Liver (tissue), 9 donors: ENCODE results near the gene PAXIP1. TPM values are rescaled to one million over a fixed set of nuclear protein-coding genes. Genes with fewer than 3 reads are reported as not detected.

Source experiments
- DNase-seq: peaks from one replicate; pipeline ENCODE4 v3.0.0-alpha.2; 2017; ENCODE audit warnings: low spot score
- H3K27ac ChIP-seq, 2 donors: one replicate each; pipeline ENCODE4 v1.7.0; 2013; ENCODE audit warnings: inconsistent platforms in 2 of 2, low read length in 2 of 2, control low read depth in 1 of 2, low read depth in 1 of 2, mild to moderate bottlenecking in 1 of 2
- H3K27me3 ChIP-seq, 4 donors: one replicate each; pipeline versions ENCODE4 v1.6.1 to v1.7.0; 2013; ENCODE audit warnings: low read length in 3 of 4, inconsistent platforms in 1 of 4, mild to moderate bottlenecking in 1 of 4, moderate library complexity in 1 of 4; ENCODE audit not compliant: control insufficient read depth in 4 of 4, insufficient read depth in 4 of 4
- H3K36me3 ChIP-seq, 4 donors: one replicate each; pipeline versions ENCODE4 v1.6.1 to v1.7.0; 2013; ENCODE audit warnings: low read length in 3 of 4, mild to moderate bottlenecking in 3 of 4, low read depth in 1 of 4, moderate library complexity in 1 of 4; ENCODE audit not compliant: control insufficient read depth in 4 of 4, insufficient read depth in 3 of 4
- H3K4me1 ChIP-seq, 4 donors: one replicate each; pipeline versions ENCODE4 v1.6.1 to v1.7.0; 2013; ENCODE audit warnings: low read length in 3 of 4, mild to moderate bottlenecking in 3 of 4, moderate library complexity in 1 of 4; ENCODE audit not compliant: control insufficient read depth in 4 of 4, insufficient read depth in 4 of 4
- H3K4me3 ChIP-seq, 3 donors: one replicate each; pipeline versions ENCODE4 v1.6.1 to v1.7.0; 2013; ENCODE audit warnings: low read length in 3 of 3, control low read depth in 1 of 3, low read depth in 1 of 3, mild to moderate bottlenecking in 1 of 3
- H3K9ac ChIP-seq, 2 donors: one replicate each; pipeline ENCODE4 v1.7.0; 2013; ENCODE audit warnings: low read length in 2 of 2, mild to moderate bottlenecking in 2 of 2, moderate library complexity in 2 of 2, control low read depth in 1 of 2, low read depth in 1 of 2
- H3K9me3 ChIP-seq, 4 donors: one replicate each; pipeline versions ENCODE4 v1.6.1 to v1.7.0; 2013; ENCODE audit warnings: low read length in 3 of 4; ENCODE audit not compliant: control insufficient read depth in 4 of 4
- EGR1 ChIP-seq, 2 donors: IDR thresholded peaks; 2 replicates each; pipeline ENCODE4 v1.6.1; 2016 to 2018; ENCODE audit warnings: antibody characterized with exemption in 2 of 2, low read depth in 2 of 2
- FOXA1 ChIP-seq: IDR thresholded peaks from 2 replicates; pipeline ENCODE4 v1.6.1; 2016; ENCODE audit warnings: antibody characterized with exemption
- FOXA2 ChIP-seq: IDR thresholded peaks from 2 replicates; pipeline ENCODE4 v1.6.1; 2016; ENCODE audit warnings: antibody characterized with exemption
- GABPA ChIP-seq, 2 donors: IDR thresholded peaks in 1 of 2; conservative IDR thresholded peaks in 1 of 2; 2 replicates each; pipeline ENCODE4 v1.6.1; 2016; ENCODE audit warnings: antibody characterized with exemption in 2 of 2, mild to moderate bottlenecking in 1 of 2, moderate library complexity in 1 of 2
- HNF4A ChIP-seq, 2 donors: conservative IDR thresholded peaks; 2 replicates each; pipeline ENCODE4 v1.6.1; 2016; ENCODE audit warnings: antibody characterized with exemption in 2 of 2, mild to moderate bottlenecking in 2 of 2
- HNF4G ChIP-seq: IDR thresholded peaks from 2 replicates; pipeline ENCODE4 v1.6.1; 2016; ENCODE audit warnings: antibody characterized with exemption
- JUND ChIP-seq, 2 donors: IDR thresholded peaks; 2 replicates each; pipeline ENCODE4 v1.6.1; 2016; ENCODE audit warnings: antibody characterized with exemption in 2 of 2
- NR2F2 ChIP-seq: IDR thresholded peaks from 2 replicates; pipeline ENCODE4 v1.6.1; 2016; ENCODE audit warnings: antibody characterized with exemption
- RAD21 ChIP-seq, 2 donors: IDR thresholded peaks; 2 replicates each; pipeline ENCODE4 v1.6.1; 2016; ENCODE audit warnings: antibody characterized with exemption in 2 of 2, mild to moderate bottlenecking in 2 of 2
- RXRA ChIP-seq, 2 donors: IDR thresholded peaks; 2 replicates each; pipeline ENCODE4 v1.6.1; 2017 to 2018; ENCODE audit warnings: antibody characterized with exemption in 2 of 2, mild to moderate bottlenecking in 1 of 2
- SP1 ChIP-seq: IDR thresholded peaks from 2 replicates; pipeline ENCODE4 v1.6.1; 2018; ENCODE audit warnings: antibody characterized with exemption, mild to moderate bottlenecking
- TAF1 ChIP-seq: conservative IDR thresholded peaks from 2 replicates; pipeline ENCODE4 v1.6.1; 2016; ENCODE audit warnings: antibody characterized with exemption, mild to moderate bottlenecking
- YY1 ChIP-seq: IDR thresholded peaks from 2 replicates; pipeline ENCODE4 v1.6.1; 2016; ENCODE audit warnings: antibody characterized with exemption, mild to moderate bottlenecking
- WGBS: extraction: QIAGEN DNeasy Blood & Tissue Kit; methylation state at CpG from one replicate; pipeline ENCODE4 v1.1.7; 2013; 5-methylcytosine and 5-hydroxymethylcytosine counted together
- polyA plus RNA-seq, 2 donors: library from polyadenylated mRNA; stranded (reverse) in 1 of 2; unstranded in 1 of 2; fragments of 200-250 nt in 1 of 2; fragments of >200 nt in 1 of 2; fragmentation: Nextera tagmentation in 1 of 2; extraction: Ambion mirVana in 1 of 2; gene quantifications; one replicate each; pipeline versions ENCODE4 v1.2.1 to v1.2.3, GENCODE V29; 2013 to 2015
- total RNA-seq, 2 donors: library from RNA; depleted of rRNA; stranded (reverse); fragments of >200 nt; gene quantifications; one replicate each; pipeline ENCODE4 v1.2.3, GENCODE V29; 2014
- TF ChIP-seq, protein P1 (sequence below): fragments of 150-350 bp; IDR thresholded peaks from 2 replicates; pipeline ENCODE4 v1.5.1; 2017; ENCODE audit warnings: improper control_type of control experiment, low read depth, low read length; ENCODE audit not compliant: missing input control
- TF ChIP-seq, protein P2 (sequence below): IDR thresholded peaks from 2 replicates; pipeline ENCODE4 v1.6.1; 2016; ENCODE audit warnings: antibody characterized with exemption
- TF ChIP-seq, protein P3 (sequence below): IDR thresholded peaks from 2 replicates; pipeline ENCODE4 v1.6.1; 2016; ENCODE audit warnings: antibody characterized with exemption, mild to moderate bottlenecking
- TF ChIP-seq, protein P4 (sequence below): IDR thresholded peaks from 2 replicates; pipeline ENCODE4 v1.6.1; 2016; ENCODE audit warnings: antibody characterized with exemption
- donor health status: healthy.
- donor health status: healthy.
- donor health status: healthy.
- donor health status: healthy.
- donor health status: healthy.

The PAXIP1 gene
- total and polyA plus RNA-seq, 4 donors: 2.0 to 10.1 (median 5.8) TPM

DNA sequence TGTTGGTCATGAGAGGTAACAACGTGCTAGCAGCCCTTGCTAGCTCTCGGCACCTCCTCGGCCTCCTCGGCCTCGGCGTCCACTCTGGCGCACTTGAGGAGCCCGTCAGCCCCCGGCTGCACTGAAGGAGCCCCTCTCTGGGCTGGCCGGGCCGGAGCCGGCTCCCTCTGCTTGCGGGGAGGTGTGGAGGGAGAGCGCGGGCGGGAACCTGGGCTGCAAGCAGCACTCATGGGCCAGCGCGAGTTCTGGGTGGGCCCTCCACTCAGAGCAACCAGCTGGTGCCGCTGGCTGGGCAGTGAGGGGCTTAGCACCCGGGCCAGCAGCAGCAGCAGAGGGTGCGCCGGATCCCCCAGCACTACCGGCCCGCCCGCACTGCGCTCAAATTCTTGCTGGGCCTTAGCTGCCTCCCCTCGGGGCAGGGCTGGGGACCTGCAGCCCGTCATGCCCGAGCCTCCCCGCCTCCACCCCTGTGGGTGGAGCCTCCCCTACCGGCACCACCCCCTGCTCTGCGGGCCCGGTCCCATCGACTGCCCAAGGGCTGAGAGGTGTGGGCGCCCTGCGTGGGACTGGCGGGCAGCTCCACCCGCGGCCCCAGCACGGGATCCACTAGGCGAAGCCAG lies 96.1 kb downstream of the PAXIP1 start:
- no peaks in the 10 kb centered on the region for H3K36me3 ChIP-seq
- DNase-seq: no peak
- no peak overlapping the region for H3K9ac ChIP-seq
- peaks cover 0 to 4% (median 1%) of the 10 kb centered on the region in 4 donors for H3K9me3 ChIP-seq
- H3K4me1 ChIP-seq: peaks cover 0 to 2% (median 0%) of the 10 kb centered on the region in 4 donors
- 95% methylated on average over 41 of the region's 41 CpGs for WGBS
- H3K27me3 ChIP-seq: no peaks in the 10 kb centered on the region
- no peak overlapping the region for H3K27ac ChIP-seq
- TF ChIP-seq TAF1: no peak
- no peak for TF ChIP-seq RXRA (IDR thresholded peaks at IDR 0.05)
- no peak for TF ChIP-seq FOXA2
- TF ChIP-seq JUND (IDR thresholded peaks at IDR 0.05): no peak
- no peak for TF ChIP-seq EGR1 (IDR thresholded peaks at IDR 0.05; ENCODE audit: low read depth in 2 of 2)
- TF ChIP-seq GABPA (IDR thresholded peaks at IDR 0.05 in 1 of 2, conservative IDR thresholded peaks at IDR 0.05 in 1 of 2): no peak
- no peak for TF ChIP-seq YY1
- no peak for TF ChIP-seq NR2F2
- TF ChIP-seq SP1: no peak
- TF ChIP-seq, protein P1, sequence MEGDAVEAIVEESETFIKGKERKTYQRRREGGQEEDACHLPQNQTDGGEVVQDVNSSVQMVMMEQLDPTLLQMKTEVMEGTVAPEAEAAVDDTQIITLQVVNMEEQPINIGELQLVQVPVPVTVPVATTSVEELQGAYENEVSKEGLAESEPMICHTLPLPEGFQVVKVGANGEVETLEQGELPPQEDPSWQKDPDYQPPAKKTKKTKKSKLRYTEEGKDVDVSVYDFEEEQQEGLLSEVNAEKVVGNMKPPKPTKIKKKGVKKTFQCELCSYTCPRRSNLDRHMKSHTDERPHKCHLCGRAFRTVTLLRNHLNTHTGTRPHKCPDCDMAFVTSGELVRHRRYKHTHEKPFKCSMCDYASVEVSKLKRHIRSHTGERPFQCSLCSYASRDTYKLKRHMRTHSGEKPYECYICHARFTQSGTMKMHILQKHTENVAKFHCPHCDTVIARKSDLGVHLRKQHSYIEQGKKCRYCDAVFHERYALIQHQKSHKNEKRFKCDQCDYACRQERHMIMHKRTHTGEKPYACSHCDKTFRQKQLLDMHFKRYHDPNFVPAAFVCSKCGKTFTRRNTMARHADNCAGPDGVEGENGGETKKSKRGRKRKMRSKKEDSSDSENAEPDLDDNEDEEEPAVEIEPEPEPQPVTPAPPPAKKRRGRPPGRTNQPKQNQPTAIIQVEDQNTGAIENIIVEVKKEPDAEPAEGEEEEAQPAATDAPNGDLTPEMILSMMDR: no peak
- TF ChIP-seq, protein P2, sequence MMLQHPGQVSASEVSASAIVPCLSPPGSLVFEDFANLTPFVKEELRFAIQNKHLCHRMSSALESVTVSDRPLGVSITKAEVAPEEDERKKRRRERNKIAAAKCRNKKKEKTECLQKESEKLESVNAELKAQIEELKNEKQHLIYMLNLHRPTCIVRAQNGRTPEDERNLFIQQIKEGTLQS: no peak
- TF ChIP-seq, protein P3, sequence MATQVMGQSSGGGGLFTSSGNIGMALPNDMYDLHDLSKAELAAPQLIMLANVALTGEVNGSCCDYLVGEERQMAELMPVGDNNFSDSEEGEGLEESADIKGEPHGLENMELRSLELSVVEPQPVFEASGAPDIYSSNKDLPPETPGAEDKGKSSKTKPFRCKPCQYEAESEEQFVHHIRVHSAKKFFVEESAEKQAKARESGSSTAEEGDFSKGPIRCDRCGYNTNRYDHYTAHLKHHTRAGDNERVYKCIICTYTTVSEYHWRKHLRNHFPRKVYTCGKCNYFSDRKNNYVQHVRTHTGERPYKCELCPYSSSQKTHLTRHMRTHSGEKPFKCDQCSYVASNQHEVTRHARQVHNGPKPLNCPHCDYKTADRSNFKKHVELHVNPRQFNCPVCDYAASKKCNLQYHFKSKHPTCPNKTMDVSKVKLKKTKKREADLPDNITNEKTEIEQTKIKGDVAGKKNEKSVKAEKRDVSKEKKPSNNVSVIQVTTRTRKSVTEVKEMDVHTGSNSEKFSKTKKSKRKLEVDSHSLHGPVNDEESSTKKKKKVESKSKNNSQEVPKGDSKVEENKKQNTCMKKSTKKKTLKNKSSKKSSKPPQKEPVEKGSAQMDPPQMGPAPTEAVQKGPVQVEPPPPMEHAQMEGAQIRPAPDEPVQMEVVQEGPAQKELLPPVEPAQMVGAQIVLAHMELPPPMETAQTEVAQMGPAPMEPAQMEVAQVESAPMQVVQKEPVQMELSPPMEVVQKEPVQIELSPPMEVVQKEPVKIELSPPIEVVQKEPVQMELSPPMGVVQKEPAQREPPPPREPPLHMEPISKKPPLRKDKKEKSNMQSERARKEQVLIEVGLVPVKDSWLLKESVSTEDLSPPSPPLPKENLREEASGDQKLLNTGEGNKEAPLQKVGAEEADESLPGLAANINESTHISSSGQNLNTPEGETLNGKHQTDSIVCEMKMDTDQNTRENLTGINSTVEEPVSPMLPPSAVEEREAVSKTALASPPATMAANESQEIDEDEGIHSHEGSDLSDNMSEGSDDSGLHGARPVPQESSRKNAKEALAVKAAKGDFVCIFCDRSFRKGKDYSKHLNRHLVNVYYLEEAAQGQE: no peak
- TF ChIP-seq, protein P4, sequence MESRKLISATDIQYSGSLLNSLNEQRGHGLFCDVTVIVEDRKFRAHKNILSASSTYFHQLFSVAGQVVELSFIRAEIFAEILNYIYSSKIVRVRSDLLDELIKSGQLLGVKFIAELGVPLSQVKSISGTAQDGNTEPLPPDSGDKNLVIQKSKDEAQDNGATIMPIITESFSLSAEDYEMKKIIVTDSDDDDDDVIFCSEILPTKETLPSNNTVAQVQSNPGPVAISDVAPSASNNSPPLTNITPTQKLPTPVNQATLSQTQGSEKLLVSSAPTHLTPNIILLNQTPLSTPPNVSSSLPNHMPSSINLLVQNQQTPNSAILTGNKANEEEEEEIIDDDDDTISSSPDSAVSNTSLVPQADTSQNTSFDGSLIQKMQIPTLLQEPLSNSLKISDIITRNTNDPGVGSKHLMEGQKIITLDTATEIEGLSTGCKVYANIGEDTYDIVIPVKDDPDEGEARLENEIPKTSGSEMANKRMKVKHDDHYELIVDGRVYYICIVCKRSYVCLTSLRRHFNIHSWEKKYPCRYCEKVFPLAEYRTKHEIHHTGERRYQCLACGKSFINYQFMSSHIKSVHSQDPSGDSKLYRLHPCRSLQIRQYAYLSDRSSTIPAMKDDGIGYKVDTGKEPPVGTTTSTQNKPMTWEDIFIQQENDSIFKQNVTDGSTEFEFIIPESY: no peak
- TF ChIP-seq FOXA1: no peak
- TF ChIP-seq HNF4A (conservative IDR thresholded peaks at IDR 0.05): no peak
- no peak for TF ChIP-seq RAD21 (IDR thresholded peaks at IDR 0.05)
- TF ChIP-seq HNF4G: no peak
- no peak overlapping the region for H3K4me3 ChIP-seq
